GM10266 (cell line): Measurements from ENCODE around the gene DUS3L.

Source experiments
- DNase-seq: peaks from one replicate; pipeline ENCODE4 v3.0.0; 2012; ENCODE audit errors: extremely low spot score
- CTCF ChIP-seq: IDR thresholded peaks from 2 replicates; pipeline ENCODE4 v1.5.1; 2012; ENCODE audit warnings: mild to moderate bottlenecking, low read depth; ENCODE audit not compliant: control insufficient read depth, insufficient read depth; ENCODE audit errors: missing control alignments

The DUS3L gene

GRCh38 chr19:5775668-5776309 is 15.2 kb downstream of the DUS3L start:
- TF ChIP-seq CTCF: no peak
- no peak for DNase-seq

- TF ChIP-seq CTCF: no peak
- DNase-seq: no peak
Measured at GRCh38 chr19:5774921-5775320, 16.0 kb downstream of the DUS3L start.

GRCh38 chr19:5773276-5773675 is 17.7 kb downstream of the DUS3L start:
- DNase-seq: no peak
- no peak for TF ChIP-seq CTCF

GRCh38 chr19:5772416-5772815 is 18.5 kb downstream of the DUS3L start:
- no peak for DNase-seq

GRCh38 chr19:5767949-5768348 is 23.0 kb downstream of the DUS3L start:
- no peak for TF ChIP-seq CTCF
- DNase-seq: no peak

More at GRCh38 chr19:5772416-5772815, 18.5 kb downstream of the DUS3L start:
- no peak for TF ChIP-seq CTCF

GRCh38 chr19:5765220-5765619 is 25.7 kb downstream of the DUS3L start:
- TF ChIP-seq CTCF: no peak

GRCh38 chr19:5762608-5763217 is 28.2 kb downstream of the DUS3L start:
- no peak for TF ChIP-seq CTCF
- no peak for DNase-seq

More at GRCh38 chr19:5765220-5765619, 25.7 kb downstream of the DUS3L start:
- no peak for DNase-seq
